GM18505 (cell line): ENCODE data around the gene GHRHR.

ENCODE experiments used
- ATAC-seq: cut with Tn5 transposase; IDR thresholded peaks from one replicate; pipeline ENCODE4 v1.9.1; 2021; ENCODE audit not compliant: unreplicated experiment
- POLR2A ChIP-seq: IDR thresholded peaks from 4 replicates; pipeline ENCODE4 v1.6.1; 2011; ENCODE audit warnings: borderline replicate concordance; ENCODE audit not compliant: insufficient read depth, insufficient read length; ENCODE audit errors: extremely low read depth

The GHRHR gene

GRCh38 chr7:30977896-30978564 is 14.3 kb downstream of the GHRHR start:
- ATAC-seq, result no peak
- no peak for TF ChIP-seq POLR2A

- TF ChIP-seq POLR2A, result no peak
- no peak for ATAC-seq
Observed at GRCh38 chr7:30979027-30979426, 15.3 kb downstream of the GHRHR start.

GRCh38 chr7:30980194-30980593 is 16.4 kb downstream of the GHRHR start:
- no peak for ATAC-seq
- TF ChIP-seq POLR2A, result no peak

- ATAC-seq, result no peak
- no peak for TF ChIP-seq POLR2A
Observed at GRCh38 chr7:30980751-30981150, 17.0 kb downstream of the GHRHR start.

- no peak for TF ChIP-seq POLR2A
- ATAC-seq, result peak; percentile 78
Observed at GRCh38 chr7:30983042-30983913, 19.5 kb downstream of the GHRHR start.

- TF ChIP-seq POLR2A, result no peak
- ATAC-seq, result no peak
Observed at GRCh38 chr7:30983914-30984247, 20.1 kb downstream of the GHRHR start.

GRCh38 chr7:30984359-30985107 is 20.8 kb downstream of the GHRHR start:
- no peak for TF ChIP-seq POLR2A
- ATAC-seq, result no peak

- no peak for ATAC-seq
- TF ChIP-seq POLR2A, result no peak
Observed at GRCh38 chr7:30985756-30986155, 22.0 kb downstream of the GHRHR start.

GRCh38 chr7:30986331-30986730 is 22.6 kb downstream of the GHRHR start:
- ATAC-seq, result no peak
- no peak for TF ChIP-seq POLR2A

GRCh38 chr7:30986738-30987137 is 23.0 kb downstream of the GHRHR start:
- no peak for ATAC-seq
- TF ChIP-seq POLR2A, result no peak

GRCh38 chr7:30987178-30987577 is 23.4 kb downstream of the GHRHR start:
- no peak for TF ChIP-seq POLR2A
- ATAC-seq, result no peak

GRCh38 chr7:30987936-30988335 is 24.2 kb downstream of the GHRHR start:
- no peak for TF ChIP-seq POLR2A
- ATAC-seq, result no peak

GRCh38 chr7:30988351-30989005 is 24.7 kb downstream of the GHRHR start:
- TF ChIP-seq POLR2A, result no peak
- ATAC-seq, result no peak
